GM19238 (cell line): ENCODE data around the gene PKDREJ.
"Not testable (repeated sequence)": the region's sequence is repeated elsewhere in the genome, so short reads cannot be mapped to it uniquely, and the experiment has no call there.

Experiments
- DNase-seq: peaks from one replicate; pipeline ENCODE4 v3.0.0; 2011; ENCODE audit warnings: low spot score; ENCODE audit not compliant: insufficient read length

PKDREJ gene

DNA sequence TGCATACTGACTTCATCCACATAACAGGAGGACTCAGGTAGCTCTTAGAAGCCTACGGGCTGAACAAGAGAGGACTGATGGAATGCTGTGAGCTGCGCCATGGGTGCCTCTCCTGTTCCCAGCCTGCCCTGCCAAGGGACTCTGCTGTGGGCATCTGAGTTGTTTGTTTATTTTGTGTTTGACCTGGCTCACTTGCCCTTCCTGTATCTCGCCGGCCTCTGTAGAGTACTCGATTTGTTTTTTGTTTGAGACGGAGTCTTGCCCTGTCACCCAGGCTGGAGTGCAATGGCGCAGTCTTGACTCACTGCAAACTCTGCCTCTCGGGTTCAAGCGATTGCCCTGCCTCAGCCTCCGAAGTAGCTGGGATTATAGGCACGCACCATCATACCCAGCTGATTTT is 6.4 kb upstream of the PKDREJ start:
- no peak for DNase-seq

DNA sequence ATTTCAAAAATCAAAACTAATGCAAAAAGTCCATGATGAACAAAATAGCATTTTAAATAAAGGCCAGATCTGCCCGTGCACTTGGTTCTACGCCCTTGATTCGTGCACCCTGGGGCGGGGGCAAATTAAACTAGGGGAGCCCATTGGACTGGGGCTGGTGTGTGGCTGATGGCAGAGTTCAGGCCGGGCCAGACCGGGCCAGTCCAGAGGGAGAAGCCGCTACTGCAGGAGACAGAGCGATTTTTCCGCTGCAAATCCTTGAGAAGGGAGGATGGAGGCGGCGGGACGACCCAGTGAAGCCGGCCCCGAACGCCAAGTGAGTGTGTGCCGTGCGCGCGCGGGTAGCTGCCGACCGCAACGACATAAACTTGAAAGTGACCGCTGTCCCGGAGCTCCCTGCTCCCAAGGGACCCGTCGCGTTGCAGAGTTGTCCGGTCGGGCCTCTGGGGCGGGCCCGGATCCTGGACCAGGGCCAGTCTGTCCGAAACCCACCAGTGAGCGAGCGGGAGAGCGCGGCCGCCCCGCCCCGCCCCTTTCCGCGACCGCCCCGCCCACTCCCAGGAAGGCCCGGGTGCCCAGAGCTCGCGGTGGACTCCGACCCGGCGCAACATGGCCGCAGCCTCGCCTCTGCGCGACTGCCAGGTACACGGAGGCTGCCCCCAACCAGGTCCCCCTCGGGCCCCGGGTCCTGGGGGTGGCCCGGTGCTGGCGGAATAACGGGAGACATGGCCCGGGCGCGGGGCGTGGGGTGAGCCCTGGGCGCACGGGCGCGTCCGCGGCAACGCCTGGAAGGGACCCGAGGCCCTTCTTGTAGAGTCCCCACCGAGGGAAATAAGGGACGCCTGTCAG is 4.5 kb upstream of the PKDREJ start, which contains the start of gene TTC38:
Gene TTC38 (plus strand): TSS at position 578 of the 849 bp plus-strand sequence. CDS start 32 bp downstream, at position 610.
- DNase-seq, result peak; percentile 92

DNA sequence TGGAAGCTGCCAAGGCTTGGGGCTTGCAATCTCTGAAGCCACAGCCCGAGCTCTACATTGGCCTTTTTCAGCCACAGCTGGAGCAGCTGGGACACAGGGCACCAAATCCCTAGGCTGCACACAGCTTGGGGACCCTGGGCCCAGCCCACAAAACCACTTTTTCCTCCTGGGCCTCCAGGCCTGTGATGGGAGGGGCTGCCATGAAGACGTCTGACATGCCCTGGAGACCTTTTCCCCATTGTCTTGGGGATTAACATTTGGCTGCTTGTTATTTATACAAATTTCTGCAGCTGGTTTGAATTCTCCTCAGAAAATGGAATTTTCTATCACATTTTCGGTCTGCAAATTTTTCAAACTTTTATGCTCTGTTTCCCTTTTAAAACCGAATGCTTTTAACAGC is 2.5 kb upstream of the PKDREJ start:
- not testable (repeated sequence) for DNase-seq

DNA sequence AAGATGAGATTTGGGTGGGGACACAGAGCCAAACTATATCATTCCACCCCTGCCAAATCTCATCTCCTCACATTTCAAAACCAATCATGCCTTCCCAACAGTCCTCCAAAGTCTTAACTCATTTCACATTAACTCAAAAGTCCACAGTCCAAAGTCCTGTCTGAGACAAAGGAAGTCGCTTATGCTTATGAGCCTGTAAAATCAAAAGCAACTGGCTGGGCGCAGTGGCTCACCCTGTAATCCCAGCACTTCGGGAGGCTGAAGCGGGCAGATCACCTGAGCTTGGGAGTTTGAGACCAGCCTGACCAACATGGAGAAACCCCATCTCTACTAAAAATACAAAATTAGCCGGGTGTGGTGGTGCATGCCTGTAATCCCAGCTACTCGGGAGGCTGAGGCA is 1.4 kb upstream of the PKDREJ start:
- DNase-seq, result not testable (repeated sequence)

DNA sequence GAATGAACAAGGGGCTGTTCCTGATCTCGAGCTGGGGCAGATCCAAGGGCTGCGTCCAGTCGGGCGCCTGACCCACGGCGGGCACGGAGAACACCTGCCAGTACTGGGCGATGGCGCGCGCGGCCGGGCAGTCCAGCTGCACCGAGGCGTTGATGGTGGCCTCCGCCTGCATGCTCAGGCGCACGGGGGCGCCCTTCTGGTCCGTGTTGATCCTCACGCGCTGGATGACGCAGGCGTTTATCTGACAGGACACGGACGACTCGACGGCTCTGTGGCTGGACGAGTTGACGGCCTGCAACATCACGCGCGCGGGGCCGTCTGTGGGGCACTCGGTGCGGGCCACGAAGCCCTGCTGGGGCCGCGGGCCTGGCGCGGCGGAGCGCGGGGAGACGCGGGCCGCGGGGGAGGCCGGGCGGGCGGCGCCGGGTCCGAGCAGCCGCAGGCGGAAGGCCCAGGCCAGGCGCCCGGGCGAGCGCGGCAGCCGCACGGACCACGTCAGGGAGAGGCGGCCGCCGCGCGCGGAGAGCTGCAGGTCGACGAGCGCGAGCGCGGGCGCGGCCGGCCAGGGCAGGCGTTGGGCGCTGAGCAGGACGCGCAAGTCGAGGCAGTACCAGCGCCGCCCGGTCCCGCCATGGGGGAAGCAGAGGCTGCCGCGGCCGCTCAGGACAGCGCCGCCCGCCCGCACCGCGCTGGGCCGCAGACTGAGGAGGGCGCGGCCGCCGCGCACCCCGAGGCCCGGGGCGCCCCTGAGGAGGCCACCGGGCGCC is 511 bp downstream of the PKDREJ start:
- no peak for DNase-seq

DNA sequence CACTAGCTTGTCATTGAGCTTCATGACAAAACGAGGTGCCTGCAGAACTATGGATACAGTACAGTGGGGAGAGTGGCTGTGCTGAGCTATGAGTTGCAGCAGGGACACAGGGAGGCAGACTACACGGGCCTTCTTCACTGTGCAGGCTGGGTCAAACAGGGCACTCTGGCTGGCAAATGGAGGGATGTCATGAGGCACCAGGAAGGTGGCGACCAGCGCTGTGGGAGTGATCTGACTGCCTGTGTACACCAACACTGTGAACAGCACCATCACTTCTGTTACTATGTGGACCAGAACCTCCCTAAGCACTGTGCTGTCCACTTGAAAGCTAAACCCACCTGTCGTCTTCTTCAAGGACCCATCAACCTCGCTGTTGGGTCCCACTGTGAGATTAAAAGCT is 3.1 kb downstream of the PKDREJ start:
- DNase-seq, result no peak

DNA sequence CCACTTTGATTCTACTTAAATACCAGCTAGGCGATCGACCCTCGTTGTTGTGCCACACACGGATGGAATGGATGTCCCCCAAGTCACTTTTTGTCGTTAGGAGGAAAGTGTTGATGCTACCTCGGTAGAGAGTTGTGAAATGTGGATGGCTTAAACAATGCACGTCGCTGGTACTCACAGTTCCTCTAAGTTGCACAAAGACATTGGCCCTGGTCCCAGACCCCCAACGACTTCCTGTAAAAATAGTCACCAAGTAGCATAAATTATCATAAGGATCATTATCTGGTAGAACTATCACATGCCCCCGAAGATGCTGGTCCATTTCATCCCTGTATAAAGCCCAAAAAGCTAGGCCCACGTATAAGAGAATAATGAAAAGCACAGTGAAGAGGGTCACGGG is 3.8 kb downstream of the PKDREJ start:
- no peak for DNase-seq

DNA sequence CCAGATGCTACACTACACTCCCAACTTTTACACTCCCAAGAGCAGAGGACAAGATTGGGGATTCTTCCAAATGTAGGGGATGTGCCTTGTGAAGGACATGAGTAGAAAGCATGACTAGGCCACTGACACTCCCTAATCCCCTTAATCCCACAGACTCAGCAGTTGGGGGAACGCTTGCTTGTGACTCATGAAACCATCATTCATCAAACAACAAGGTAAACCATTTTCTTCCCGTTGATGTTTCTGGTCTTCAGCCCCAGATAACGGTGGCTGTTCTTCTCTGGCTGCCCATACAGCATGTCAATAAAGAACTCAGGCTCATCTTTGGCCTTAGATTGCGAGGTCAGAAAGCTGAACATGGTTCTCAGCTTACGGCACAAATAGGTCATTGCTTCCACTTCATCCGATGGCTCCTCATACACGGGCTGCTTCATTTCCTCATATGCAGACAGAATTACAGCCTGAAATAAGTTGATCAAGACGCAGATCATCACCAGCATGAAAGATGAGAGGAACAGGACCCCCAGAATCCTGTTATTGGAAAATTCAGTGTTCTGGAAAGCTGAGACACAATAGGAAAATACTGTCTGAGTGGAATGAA is 6.7 kb downstream of the PKDREJ start:
- DNase-seq, result no peak

DNA sequence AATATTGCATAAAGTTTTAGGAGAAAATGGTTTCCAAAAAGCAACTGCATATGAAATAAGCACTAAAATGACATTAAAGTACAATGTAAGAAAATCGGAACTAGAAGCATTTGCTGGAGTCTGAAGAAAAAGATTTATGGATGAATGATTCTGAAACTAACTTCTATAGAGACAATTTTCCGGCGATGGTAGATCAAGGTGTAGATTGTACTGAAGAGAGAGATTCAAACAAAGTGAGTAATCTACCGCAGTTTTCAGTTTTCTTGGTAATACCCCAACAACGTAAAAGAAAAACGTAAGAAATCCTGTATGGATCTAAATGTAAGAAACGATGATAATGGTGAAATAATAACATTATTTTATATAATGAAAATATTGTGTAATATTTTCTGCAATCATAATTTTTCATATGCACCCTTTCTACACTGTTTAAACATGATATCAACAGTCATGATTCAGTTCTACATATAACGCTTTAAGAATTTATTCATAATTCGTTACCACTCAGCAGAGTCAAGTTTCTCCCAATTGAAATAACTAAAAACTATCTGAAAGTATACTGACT is 11.2 kb downstream of the PKDREJ start:
- DNase-seq, result no peak

DNA sequence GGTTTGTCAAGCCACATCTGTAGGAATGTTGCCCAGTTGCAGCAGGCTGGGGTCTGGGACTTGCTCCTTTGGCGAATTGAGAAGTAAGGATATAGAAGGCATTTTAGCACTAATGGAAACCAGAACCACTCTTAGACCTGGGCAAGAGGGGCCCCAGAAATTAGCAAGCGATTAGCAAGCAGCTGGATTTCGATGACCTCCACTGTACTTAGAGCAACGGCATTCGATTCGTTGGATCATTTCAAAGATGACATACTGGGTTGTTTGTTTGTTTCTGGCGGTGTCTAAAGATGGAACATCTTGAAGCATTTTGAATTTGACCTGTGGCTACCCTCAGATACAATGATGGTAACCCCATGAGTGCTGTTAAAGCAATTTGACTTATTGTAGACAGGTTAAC is 11.9 kb downstream of the PKDREJ start:
- no peak for DNase-seq

DNA sequence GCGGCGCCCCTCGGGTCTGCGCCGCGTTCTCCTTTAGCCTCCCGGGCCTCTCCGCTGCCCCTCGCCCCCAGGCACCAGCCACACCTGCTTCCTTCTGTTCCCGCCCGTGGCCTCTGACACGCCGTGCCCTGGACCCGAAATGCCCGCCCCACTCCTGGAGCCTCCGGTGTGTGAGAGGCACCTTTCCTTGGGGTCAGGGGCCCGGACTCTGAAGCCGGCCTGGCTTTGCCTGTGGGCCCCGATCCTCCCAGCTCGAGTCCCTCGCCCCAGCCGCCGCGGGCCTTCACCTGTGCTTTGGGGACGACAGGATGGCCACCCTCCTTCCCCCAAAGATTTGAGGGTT is 12.4 kb downstream of the PKDREJ start:
- no peak for DNase-seq

DNA sequence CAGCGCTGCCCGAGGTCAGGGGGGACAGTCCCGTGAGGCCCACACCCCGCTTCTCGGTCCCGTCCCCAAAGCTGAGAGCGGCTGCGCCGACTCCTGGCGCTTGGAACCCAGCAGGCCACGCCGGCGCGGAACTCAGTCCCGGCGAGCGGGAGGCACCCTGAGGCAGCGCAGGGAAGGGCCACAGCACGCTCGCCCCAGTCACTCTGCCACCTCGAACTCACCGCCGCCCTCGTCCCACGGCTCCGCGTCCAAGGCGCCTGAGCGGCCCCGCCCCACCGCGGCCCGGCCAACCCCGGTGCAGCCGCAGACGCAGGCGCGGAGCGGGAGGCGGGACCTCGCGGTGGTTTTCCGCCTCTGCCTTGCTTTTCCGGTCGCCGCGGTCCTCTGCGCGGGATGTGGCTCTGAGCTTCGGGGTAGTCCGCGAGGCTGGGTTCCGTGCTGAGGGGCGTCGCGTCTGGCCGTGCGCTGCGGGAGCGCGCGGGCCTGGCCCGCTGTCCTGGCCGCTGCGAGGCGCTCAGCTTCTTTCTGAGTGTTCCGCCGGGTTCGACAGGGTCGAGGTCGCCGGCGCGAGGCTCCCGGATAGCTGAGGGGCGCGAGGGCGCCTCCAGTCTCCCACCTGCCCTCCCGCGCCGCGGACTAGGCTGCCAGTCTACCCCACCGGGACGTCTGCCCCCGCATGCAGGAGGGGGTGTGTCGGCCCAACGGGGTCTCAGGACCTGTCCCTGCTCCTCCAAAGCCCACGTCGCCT is 12.9 kb downstream of the PKDREJ start, which contains the start of gene CDPF1:
Gene CDPF1 (minus strand): TSS at position 259 of the 748 bp plus-strand sequence. CDS start 2,009 bp downstream, outside the sequence.
- peak; percentile 93 for DNase-seq

DNA sequence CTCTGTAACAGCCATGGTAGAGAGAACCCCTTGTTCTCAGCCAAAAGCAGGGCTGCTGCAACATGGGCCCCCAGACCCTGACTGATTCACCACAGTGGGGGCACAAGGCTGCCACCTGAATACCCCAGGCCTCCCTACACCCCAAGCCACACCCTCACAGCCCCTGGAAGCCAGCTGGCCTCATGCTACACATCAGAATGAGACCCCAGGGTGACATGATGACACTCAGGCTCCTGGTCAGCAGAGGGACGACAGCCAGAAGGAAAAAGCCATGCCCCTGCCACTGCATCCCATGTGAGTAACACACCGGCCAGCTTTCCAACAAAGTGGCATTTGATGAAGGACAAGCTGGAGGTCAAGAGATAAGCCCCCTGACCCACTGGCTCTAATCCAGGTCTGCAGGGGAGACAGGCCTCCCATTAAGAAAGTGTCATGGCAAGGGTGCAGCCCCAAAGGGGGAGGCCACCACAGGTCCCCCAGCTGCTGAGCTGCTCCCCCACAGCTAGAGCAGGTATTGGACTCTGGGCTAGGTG is 15.6 kb downstream of the PKDREJ start:
- no peak for DNase-seq

DNA sequence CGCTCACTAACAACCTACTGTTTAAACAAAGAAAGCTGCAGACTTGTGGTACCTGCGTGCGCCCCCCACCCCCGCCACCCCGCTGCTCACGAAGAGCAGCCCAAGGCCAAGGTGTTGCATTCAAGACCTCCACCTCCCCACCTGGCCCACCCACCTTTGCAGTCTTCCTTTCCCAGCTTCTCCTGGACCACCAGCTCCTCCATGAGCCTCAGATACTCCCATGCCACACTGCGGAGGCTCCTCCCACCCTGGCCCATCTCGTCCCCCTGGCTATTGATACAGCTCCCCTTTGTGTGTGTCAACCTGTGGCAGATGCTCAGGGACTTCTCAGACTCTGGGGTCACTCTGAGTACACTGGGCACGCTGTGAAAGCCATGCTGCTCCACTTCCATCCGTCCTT is 17.0 kb downstream of the PKDREJ start:
- DNase-seq, result no peak

DNA sequence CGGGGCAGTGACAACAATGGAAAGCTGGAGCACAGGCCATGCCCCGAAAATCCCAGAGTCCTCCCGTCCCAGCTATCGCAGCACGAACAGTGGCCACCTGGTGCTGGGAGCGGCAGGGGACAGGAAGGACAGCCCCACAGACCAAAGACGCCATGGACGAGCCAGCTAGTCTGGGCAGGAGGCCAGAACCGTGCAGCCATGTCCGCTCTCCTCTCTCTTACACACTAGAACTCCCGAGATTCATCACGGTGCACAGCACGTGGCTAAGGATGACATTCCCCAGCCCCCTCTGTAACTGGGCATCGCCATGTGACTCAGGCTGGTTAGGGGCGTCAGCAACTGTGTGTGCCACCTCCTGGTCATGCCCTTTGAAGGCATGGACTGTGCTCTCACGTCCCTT is 17.6 kb downstream of the PKDREJ start:
- no peak for DNase-seq

DNA sequence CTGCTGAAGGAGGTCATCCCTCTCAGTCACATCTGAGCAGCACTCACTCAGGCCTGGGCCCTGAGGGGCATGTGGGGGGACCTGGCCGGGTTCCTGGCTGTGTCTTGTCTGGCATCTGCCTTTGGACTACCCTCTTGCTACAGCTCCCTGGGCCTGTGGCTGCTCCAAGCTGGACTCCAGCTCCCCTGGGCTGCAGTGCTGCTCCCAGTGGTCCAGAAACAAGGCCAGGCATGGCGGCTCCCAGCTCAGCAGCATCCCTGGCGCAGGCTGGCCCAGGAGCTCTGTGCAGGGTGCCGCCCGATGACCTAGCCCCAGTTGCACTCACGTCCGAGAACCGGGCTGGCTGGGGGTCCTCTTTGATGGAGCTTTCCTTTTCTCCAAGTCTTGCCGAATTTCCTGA is 18.4 kb downstream of the PKDREJ start:
- no peak for DNase-seq

DNA sequence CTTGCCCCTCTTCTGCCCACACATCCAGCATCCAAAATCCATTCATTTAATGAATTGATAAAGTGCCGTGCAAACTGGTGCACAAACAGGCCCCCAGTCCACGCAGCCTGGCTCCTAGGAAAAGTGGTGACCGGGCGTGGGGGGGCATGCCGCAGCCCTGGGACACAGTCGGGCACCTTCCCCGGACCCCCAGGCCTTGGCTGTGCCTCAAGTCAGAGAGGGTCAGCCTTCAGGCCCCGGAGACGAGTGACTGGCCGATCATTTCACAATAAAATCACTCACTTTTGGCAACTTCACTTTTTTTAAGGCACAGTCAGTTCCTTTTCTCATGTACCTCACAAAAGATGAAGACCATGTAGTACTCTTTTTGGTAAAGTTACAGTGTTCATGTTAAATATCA is 21.1 kb downstream of the PKDREJ start:
- DNase-seq, result no peak

DNA sequence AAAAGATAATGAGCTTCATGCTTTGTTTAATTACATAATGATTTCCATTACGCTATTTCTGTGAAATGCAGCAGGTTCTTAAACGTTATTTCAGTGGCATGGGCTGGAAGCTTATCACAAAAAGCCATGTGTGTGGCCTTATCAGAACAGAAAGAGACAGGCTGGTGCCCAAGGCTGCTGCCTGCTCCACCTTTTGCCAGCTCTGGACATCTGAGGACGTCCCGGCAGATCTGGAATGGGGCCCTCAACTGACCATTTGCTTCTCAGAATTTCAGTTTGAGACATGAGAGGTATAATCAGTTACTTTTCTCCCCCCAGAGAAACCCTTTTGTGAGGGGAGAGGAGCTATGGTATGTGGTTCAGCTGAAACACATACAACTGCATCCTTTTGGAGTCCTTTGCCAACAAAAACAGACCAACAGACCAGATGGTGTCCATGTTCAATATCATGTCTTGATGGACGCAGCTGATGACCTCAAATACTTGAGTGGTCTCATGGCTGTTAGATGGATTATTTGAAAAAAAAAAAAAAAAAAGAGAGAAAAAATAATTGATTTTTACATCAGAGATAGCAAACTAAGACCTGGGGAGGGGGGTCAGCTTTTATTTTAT is 21.6 kb downstream of the PKDREJ start:
- no peak for DNase-seq

DNA sequence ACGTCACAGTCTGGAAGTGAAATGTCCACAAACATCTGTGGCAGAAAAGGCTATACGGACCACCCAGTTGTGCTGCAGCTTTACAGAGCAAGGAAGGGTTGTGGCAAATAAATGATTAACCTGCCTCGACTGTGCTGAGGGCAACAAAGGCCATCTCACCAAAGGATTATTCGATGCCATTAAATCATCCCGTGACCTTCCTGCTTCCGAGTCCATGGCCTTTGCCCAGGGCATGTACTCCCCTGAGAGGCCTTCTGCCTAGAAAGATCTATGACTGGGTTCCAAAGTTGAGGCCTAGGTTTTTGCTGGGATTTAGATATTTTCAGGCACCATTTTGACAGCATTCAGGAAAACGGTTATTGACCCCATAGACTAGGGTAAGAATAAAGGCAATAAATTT is 22.2 kb downstream of the PKDREJ start:
- no peak for DNase-seq

DNA sequence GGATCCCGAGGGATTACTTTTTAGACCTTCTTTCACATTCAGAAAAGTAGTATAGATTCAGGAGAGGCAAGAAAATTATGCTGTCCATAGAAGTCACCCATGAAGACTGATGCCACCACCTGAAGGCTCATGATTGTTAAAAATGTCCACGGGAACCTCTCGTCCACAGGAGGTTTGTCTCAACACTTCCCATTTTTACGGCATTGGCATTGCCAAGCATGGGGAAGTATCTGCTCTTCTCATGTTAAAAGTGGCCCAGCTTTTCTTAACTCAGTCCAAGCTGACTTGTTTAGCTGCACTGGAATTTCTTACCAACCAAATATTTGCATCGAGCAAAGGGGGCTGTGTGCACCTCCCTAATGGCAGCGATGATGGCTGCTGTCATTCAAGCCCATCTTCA is 22.6 kb downstream of the PKDREJ start:
- no peak for DNase-seq
